ENCODE measurements around the gene RBPJL. TPM values are rescaled to one million over a fixed set of nuclear protein-coding genes. Genes with fewer than 3 reads are reported as not detected.
"Not testable (repeated sequence)": the region's sequence is repeated elsewhere in the genome, so short reads cannot be mapped to it uniquely, and the experiment has no call there.

Gene RBPJL
- total RNA-seq, 1 experiment from 2014 or later = not detected

- peak; percentile 72 for DNase-seq (ENCODE audit: low spot score)
These were observed 35.6 kb downstream of the RBPJL start for GRCh38 chr20:45341939-45342854.

GRCh38 chr20:45342855-45343531, 36.4 kb downstream of the RBPJL start:
- DNase-seq (ENCODE audit: low spot score) = peak; percentile 68

DNA sequence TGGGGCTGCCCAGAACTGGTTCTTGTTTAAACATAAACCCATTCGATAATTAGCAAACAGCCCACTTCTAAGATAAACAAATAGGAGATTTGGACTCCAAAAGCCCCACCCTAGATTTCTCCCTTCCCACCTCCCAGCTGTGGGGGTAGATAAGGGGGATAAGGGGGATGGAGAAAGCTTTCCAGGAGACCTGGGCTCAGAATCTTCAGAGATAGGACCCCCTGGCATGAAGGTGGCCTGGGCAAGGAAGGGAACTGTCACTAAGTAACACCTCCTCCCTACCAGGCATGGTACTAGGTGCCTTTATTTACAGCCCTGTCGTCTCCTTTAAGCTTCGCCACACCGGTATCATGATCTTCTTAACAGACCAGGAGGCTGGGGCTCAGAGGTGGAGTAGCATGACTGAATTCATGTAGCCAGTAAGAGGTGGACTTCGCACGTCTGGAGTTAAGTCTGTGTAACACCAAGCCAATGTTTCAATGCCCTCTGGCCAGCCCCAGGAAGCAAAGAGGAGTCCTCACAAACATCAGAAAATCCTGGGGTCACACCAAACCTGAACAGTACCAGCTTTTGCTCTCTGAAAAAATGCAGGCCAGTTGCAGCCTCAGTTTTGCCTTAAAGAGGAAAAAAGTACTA, 37.0 kb downstream of the RBPJL start:
- peak; percentile 90 for DNase-seq (ENCODE audit: low spot score)

GRCh38 chr20:45344168-45344860, 37.7 kb downstream of the RBPJL start:
- peak; percentile 89 for DNase-seq (ENCODE audit: low spot score)

DNA sequence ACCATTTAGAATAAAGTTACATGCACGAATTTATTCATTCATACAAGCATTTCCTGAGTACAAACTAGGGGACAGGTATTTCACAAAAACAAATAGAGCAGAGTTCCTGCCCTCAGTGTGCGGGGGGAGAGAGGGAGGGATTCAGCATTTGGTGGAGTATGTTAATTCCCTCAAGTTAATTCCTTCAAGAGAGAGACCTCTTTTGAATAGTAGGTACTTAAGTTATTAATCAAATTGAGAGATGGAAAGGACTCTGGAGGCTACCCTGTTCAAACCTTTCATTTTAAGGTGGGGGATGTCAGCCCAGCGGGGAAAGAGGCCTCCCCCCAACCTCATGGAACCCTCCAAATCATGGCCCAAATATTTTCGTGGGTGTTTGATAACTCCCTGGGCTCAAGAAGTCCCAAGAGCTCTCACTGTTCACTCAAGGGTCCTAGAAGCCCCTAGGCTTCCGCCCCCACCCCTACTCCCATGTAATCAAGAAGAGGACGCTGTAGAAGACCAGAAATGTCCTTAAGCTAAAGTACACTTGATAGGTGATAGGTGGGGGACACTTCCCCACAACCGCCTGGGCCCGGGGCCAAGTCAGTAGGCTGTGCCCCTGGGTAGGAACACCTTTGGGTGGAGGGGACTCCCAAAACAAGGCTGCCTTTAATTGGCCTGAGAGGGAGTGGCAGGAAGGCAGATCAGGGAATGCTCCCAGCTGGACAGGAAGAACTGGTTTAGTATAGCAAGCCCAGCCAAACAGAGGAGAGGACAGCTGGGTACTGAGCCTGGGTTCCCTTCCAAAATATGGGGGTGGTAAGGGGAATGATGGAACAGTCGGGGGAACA, 38.7 kb downstream of the RBPJL start:
- peak; percentile 92 for DNase-seq (ENCODE audit: low spot score)

- DNase-seq (ENCODE audit: low spot score) = peak; percentile 39
These were observed 39.7 kb downstream of the RBPJL start for GRCh38 chr20:45346291-45346718.

- DNase-seq (ENCODE audit: low spot score) = peak; percentile 36
These were observed 40.2 kb downstream of the RBPJL start for GRCh38 chr20:45346851-45347250.

DNA sequence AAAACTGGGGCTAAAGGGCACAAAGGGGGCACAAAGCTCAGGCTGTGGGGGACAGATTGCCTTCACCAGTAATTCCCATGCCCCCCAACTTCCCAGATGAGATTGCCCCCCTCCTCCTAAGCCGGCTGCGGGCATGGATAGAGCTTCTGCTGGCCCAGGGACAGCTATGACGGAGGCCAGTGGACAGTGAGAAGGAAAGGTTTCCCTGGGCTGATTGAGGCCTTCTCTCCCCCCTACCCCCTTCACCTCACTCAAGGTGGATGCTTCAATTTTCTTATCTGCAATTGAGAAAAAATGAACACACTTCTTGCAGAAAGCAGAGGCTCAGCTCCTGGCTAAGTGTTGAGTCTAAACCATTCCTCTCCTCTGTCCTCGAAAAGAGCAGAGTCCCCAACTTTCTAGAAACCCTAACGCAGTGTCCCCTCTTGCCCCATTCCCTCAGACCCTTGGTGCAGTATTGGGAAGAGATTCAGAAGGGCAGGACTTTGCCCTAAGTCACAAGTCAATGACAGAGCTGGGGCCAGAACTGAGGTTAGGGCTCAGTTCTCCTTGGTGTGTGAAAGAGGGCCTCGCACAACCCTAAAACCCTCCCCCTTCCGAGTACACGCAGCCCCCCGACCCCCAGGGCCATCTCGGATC, 40.8 kb downstream of the RBPJL start:
- peak; percentile 41 for DNase-seq (ENCODE audit: low spot score)

DNA sequence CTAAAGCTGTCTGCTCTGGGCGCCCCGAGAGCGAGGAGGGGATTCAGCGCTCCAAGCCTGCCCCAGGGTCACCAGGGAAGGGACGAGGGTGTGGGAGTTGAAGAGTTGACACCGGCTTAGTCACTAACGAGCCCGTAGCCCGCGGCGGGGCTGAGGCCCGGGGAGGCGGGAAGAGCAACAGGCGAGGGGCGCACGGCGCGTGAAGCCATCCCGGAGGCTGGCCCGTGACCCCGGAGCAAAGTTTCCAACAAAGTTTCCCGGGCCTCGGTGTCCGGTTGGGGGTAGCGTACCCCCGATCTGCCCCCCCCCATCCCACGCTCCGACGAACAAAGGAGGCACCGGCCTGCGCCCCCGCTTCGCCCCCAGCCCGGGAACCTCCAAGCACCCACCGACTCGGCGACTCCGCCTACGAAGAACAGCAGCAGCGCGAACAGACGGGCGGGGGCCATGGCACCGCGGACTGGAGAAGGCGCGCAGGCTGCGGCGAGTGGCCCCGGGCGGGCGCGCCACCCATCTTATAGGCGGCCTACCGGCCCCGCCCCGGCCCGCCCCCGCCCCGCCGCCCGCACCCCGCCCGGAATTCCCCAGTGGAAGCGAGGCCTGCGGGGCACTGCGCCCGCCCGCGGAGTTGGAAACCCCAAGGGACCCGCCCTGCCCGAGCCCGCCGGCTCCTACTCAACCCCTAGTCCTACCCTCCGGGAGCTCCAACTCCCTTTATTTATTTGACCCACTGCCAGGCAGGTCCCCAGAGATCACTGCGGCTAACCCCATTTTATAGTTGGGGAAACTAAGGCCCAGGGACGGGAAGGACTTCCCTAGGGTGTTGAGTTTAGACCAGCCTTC, 41.5 kb downstream of the RBPJL start, which contains the start of gene SDC4:
SDC4 (minus strand) TSS at position 489 of the 843 bp plus-strand sequence; CDS start at position 449, 40 bp downstream.
- peak; percentile 80 for DNase-seq (ENCODE audit: low spot score)

DNA sequence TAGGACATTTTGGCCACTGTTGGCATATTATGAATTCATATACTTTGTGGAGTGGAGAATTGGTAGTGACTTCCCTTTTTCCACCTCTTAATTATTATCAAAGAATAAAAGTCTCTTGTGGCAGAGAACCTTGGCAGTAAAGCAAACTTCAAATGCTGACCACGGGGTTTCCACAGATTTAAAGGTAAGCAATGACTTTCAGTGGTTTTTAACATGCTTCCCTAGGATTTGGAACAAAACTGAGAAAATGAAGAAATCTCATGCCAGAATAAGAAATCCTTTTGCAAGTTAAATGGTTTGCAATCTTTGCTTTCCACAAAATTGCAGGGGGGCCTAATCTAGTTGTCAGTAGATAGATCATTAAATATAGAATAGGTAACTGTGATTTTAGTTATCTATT, 43.6 kb downstream of the RBPJL start:
- no peak for DNase-seq (ENCODE audit: low spot score)

GRCh38 chr20:45350795-45351194, 44.2 kb downstream of the RBPJL start:
- DNase-seq (ENCODE audit: low spot score) = not testable (repeated sequence)

DNA sequence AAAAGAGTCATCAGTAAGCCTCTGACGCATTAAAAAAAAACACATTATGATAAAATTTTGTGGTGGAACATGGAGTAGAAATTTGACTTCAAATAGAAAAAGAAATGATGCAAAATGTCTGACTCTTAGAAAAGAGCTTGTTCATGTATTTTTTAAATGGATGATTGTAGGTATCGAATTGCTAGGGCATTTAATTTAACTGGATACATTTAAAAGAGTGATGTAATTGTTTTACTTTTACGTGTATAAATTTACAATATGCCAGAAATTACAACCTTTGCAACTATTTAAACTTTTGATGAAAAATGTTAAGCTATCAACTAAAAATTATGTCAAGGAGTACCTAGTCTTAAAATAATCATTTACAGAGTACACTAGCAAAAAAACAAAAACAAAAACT, 46.1 kb downstream of the RBPJL start:
- DNase-seq (ENCODE audit: low spot score) = no peak

- DNase-seq (ENCODE audit: low spot score) = no peak
These were observed 47.1 kb downstream of the RBPJL start for GRCh38 chr20:45353746-45354145.

DNA sequence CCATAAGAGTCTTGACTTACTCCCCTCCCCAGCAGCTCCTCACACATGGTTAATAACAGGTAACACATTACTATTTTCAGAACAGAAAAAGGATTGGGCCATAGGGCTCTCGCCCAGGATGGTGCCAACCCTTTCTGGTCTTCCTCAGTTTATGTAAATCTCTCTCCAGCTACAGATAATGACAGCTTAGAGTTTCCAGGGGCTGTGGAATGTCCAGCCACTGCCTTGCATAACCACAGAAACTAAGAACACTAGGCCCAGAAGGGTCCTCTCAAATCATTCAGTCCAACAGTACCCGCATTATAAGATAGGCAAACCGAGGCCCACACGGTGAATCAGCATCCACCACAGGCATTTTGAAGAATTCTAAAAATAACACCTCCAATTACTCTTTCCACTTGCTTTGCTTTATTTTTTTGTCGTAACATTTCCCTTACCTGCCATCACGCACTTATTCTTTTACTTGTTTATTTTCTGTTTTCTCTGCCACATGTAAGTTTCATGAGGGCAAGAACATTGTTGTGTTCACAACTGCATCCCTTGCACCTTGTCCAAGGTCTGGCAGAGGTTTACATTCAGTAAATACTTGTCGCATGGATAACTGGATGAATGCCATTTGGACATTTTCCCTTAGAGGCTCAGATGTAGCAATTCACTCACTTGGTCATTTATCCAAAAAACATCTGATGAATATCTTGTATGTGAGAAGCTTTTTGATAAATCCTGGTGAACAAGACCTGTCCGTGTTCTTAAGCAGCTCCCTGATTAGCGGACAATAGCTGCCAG, 48.0 kb downstream of the RBPJL start:
- no peak for DNase-seq (ENCODE audit: low spot score)

DNA sequence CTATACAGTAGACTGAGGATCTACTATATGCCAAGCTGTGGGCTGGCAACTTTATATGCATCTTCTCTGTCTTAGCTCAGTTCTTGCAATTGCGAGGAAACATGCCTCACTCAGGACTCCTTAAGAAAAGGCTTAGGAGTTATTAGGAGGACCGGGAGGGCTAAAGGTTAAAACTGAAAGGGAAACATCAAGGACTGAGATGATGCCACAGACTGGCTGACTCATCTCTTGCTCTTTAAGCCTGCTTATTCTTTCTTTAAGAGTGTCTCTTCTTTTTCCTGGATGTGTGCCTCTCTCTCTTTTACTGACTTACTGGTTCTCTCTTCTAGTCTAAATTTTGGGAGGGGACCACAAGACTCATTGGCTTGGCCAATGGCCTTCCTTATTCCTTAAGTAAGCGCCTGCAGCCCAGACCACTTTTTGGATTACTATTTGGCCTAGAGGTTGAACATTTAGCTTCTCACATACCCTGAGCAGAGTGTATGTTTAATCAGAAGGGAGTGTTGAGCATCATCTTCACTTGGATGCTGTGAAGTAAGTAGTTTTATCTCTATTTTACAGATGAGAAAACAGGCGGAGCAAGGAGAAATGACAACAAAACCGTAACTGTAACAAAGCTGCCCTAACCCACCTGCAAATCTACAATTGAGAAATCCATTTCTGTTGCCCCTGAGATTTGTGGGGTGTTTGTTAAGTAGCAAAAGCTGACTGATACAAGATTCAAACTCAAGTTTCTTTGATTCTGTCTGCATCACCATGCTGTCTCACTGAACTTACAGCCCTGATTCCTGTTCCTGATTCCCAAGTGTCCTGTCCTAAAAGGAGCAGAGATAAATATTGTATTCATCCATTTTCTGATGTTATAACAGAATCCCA, 48.8 kb downstream of the RBPJL start:
- DNase-seq (ENCODE audit: low spot score) = no peak

- no peak for DNase-seq (ENCODE audit: low spot score)
These were observed 51.8 kb downstream of the RBPJL start for GRCh38 chr20:45358282-45359068.

DNA sequence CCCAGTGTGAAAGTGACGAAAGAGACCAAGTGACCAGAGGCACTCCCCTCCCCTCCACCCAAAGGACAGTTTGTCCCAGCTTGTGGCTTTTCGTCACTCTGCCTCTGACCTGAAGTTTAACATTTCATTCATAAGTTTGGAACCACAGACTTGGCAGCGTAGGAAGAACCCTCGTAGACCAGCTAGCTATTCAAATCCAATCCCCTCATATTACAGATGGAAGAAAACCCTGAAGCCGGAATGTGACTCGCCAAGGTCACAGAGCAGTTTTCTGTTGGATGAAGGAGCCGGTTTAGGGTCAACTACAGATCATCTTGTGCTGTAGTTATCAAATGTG, 52.4 kb downstream of the RBPJL start:
- DNase-seq (ENCODE audit: low spot score) = no peak

Measured in HT-29 (cell line).